WTC11 (cell line): ENCODE measurements around the gene MXRA8. TPM values are rescaled to one million over a fixed set of nuclear protein-coding genes. Genes with fewer than 3 reads are reported as not detected.

Source experiments
- ATAC-seq: fragments of 200-7000 bp; cut with Tn5 transposase; 2 replicates; pipeline ENCODE4 v1.10.0; 2021; ENCODE audit warnings: mild to moderate bottlenecking, moderate library complexity
- CTCF ChIA-PET: fragments of 300-600 bp; sonication (Branson Sonifier 250); formaldehyde crosslinking; loops from one replicate; lab custom pipeline; 2021; ENCODE audit warnings: antibody characterized with exemption; lab: Charles Lee
- POLR2A ChIA-PET: fragments of 350-600 bp; sonication (Branson Sonifier 250); formaldehyde crosslinking; loops from one replicate; lab custom pipeline; 2021; ENCODE audit warnings: antibody characterized with exemption; lab: Charles Lee
- DNase-seq: peaks from one replicate; pipeline ENCODE4 v3.0.0; 2021; ENCODE audit warnings: low spot score
- H3K27ac Mint-ChIP-seq: 2 replicates; pipeline ENCODE4 v1.8.0; 2021; ENCODE audit warnings: mixed read lengths
- H3K27me3 Mint-ChIP-seq: 2 replicates; pipeline ENCODE4 v1.8.0; 2021; ENCODE audit warnings: low read depth, mild to moderate bottlenecking, moderate library complexity, mixed read lengths
- H3K36me3 Mint-ChIP-seq: 2 replicates; pipeline ENCODE4 v1.8.0; 2021; ENCODE audit warnings: mixed read lengths
- H3K4me1 Mint-ChIP-seq: 2 replicates; pipeline ENCODE4 v1.8.0; 2022; ENCODE audit warnings: mixed read lengths
- H3K4me3 Mint-ChIP-seq: 2 replicates; pipeline ENCODE4 v1.8.0; 2021; ENCODE audit warnings: mild to moderate bottlenecking, moderate library complexity, mixed read lengths
- H3K9me3 Mint-ChIP-seq: 2 replicates; pipeline ENCODE4 v1.8.0; 2021; ENCODE audit warnings: mixed read lengths
- ATF1 ChIP-seq: sonication (generic); formaldehyde crosslinking; IDR thresholded peaks from 2 replicates; pipeline ENCODE4 v1.8.1; 2023; ENCODE audit warnings: mild to moderate bottlenecking, moderate library complexity, missing genetic modification reagents
- MXD4 ChIP-seq: fragments of 250-450 bp; sonication (Bioruptor Pico); IDR thresholded peaks from 2 replicates; pipeline ENCODE4 v1.8.0; 2021; ENCODE audit warnings: mild to moderate bottlenecking, moderate library complexity, borderline replicate concordance
- NFYB ChIP-seq: sonication (generic); formaldehyde crosslinking; conservative IDR thresholded peaks from 2 replicates; pipeline ENCODE4 v1.8.0; 2022; ENCODE audit warnings: low read depth, missing genetic modification reagents
- NR3C1 ChIP-seq: sonication (generic); formaldehyde crosslinking; conservative IDR thresholded peaks from 2 replicates; pipeline ENCODE4 v1.8.1; 2023; ENCODE audit warnings: low read depth, mild to moderate bottlenecking, missing genetic modification reagents
- PRRX2 ChIP-seq: fragments of 250-450 bp; sonication (Bioruptor Pico); IDR thresholded peaks from 2 replicates; pipeline ENCODE4 v1.8.0; 2021; ENCODE audit warnings: mild to moderate bottlenecking
- ZNF219 ChIP-seq: sonication (generic); formaldehyde crosslinking; IDR thresholded peaks from 2 replicates; pipeline ENCODE4 v1.8.0; 2023; ENCODE audit warnings: missing genetic modification reagents, mild to moderate bottlenecking, borderline replicate concordance
- ZNF396 ChIP-seq: fragments of 250-450 bp; sonication (Bioruptor Pico); IDR thresholded peaks from 2 replicates; pipeline ENCODE4 v1.8.0; 2021; ENCODE audit warnings: mild to moderate bottlenecking, moderate library complexity, borderline replicate concordance
- total RNA-seq: library from RNA; stranded (reverse); gene quantifications from 3 replicates; pipeline ENCODE4 v1.2.3, GENCODE V29; 2021
- TF ChIP-seq, protein P1 (sequence below): sonication (generic); formaldehyde crosslinking; IDR thresholded peaks from 2 replicates; pipeline ENCODE4 v1.8.0; 2023; ENCODE audit warnings: missing genetic modification reagents, mild to moderate bottlenecking, borderline replicate concordance
- TF ChIP-seq, protein P2 (sequence below): sonication (generic); formaldehyde crosslinking; IDR thresholded peaks from 2 replicates; pipeline ENCODE4 v1.8.1; 2023; ENCODE audit warnings: mild to moderate bottlenecking, missing genetic modification reagents

Gene MXRA8
- total RNA-seq, 1 experiment from 2014 or later: 6.7 TPM

DNA sequence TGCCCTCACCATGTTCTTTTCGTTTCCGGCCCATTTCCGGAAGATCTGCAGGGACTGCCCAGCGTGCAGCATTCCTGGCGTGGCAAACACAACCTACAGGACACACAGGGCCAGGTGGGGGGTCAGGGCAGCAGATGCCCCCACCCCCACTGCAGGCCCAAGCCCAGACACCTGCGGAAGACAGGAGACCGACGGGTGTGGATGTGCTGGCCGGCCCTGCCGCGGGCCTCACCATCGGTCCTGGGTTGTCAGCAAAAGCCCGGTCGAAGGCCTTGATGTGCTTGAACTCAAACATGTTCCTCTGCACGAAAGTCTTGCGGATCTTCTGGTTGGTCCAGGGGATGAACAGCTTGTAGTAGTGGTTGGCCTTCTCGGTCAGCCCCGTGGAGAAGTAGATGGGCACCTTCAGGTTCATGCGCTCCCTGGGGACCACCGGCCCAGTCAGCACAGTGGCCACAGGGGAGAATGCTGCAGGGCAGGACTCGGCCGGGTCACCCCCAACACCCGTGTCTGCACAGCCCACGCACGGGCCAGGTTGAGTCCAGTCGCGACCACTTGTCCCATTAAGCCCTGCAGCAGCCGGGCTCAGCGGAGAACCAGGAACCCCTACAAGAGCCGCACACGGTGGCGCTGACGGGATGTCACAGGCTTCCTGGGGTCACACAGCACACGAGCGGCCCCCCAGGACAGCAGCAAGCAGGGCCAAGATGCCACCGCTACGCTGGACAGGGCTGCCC is 44.7 kb downstream of the MXRA8 start:
- Mint-ChIP-seq H3K4me3 (no peak overlapping the region), H3K36me3 (peaks cover 16% of the 10 kb centered on the region), H3K9me3 (no peaks in the 10 kb centered on the region), H3K4me1 (peaks cover 15% of the 10 kb centered on the region), H3K27ac (no peak overlapping the region), H3K27me3 (no peaks in the 10 kb centered on the region)
- ChIA-PET CTCF (interaction anchor here (1.4 kb wide), 1 partner anchor 22 kb away, joined by 5 read pairs; no protein-coding TSS in a partner anchor), POLR2A (no interaction called here)
- no peak for ATAC-seq
- no peak for TF ChIP-seq ZNF396 (CRISPR knock-in tag)
- TF ChIP-seq, protein P1, sequence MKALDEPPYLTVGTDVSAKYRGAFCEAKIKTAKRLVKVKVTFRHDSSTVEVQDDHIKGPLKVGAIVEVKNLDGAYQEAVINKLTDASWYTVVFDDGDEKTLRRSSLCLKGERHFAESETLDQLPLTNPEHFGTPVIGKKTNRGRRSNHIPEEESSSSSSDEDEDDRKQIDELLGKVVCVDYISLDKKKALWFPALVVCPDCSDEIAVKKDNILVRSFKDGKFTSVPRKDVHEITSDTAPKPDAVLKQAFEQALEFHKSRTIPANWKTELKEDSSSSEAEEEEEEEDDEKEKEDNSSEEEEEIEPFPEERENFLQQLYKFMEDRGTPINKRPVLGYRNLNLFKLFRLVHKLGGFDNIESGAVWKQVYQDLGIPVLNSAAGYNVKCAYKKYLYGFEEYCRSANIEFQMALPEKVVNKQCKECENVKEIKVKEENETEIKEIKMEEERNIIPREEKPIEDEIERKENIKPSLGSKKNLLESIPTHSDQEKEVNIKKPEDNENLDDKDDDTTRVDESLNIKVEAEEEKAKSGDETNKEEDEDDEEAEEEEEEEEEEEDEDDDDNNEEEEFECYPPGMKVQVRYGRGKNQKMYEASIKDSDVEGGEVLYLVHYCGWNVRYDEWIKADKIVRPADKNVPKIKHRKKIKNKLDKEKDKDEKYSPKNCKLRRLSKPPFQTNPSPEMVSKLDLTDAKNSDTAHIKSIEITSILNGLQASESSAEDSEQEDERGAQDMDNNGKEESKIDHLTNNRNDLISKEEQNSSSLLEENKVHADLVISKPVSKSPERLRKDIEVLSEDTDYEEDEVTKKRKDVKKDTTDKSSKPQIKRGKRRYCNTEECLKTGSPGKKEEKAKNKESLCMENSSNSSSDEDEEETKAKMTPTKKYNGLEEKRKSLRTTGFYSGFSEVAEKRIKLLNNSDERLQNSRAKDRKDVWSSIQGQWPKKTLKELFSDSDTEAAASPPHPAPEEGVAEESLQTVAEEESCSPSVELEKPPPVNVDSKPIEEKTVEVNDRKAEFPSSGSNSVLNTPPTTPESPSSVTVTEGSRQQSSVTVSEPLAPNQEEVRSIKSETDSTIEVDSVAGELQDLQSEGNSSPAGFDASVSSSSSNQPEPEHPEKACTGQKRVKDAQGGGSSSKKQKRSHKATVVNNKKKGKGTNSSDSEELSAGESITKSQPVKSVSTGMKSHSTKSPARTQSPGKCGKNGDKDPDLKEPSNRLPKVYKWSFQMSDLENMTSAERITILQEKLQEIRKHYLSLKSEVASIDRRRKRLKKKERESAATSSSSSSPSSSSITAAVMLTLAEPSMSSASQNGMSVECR: no peak
- TF ChIP-seq, protein P2, sequence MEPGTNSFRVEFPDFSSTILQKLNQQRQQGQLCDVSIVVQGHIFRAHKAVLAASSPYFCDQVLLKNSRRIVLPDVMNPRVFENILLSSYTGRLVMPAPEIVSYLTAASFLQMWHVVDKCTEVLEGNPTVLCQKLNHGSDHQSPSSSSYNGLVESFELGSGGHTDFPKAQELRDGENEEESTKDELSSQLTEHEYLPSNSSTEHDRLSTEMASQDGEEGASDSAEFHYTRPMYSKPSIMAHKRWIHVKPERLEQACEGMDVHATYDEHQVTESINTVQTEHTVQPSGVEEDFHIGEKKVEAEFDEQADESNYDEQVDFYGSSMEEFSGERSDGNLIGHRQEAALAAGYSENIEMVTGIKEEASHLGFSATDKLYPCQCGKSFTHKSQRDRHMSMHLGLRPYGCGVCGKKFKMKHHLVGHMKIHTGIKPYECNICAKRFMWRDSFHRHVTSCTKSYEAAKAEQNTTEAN: 0 out of 2 replicates have a peak, but pooled peaks have one; percentile 3
- no peak for TF ChIP-seq ATF1 (CRISPR knock-in tag)
- no peak for TF ChIP-seq NFYB (CRISPR knock-in tag)
- TF ChIP-seq ZNF219 (CRISPR knock-in tag): no peak
- DNase-seq: no peak

DNA sequence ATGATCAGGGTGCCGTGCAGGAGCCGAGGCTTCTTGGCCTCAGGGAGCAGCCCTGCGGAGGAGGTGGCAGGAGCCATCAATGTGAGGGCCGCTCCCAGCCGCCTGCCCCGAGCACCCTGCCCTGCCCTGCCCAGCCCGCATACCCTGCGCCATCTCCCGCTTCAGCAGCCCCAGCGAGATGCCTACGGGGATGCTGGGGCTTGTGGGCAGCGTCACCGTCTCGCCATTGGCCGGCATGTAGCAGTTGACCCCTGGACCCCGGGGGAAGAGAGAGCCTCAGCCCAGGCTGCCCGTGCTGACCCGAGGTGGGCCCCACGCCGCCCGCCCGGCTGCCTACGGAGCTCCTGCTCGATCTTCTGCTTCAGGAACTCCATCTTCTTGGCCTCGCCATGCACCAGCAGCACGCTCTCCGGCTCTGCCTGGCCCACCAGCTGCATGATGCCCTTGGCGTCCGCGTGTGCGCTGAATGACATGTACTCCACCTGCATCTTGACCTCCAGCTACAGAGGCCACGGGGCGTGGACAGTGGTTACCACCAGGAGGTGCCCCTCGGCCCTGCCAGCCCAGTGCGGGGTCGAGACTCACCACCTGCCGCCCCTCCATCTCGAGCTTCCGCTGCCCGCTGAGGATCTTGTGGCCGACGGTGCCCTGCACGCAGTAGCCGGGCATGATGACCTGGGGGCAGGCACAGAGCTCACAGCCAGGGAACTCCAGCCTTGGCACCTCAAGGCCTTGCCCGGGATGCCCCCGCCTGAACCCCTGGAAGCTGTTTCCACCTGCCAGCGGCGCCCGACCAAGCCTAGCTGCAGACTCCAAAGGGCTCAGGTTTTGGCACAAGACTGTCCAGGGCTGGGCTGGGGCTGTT is 45.7 kb downstream of the MXRA8 start:
- no peak for DNase-seq
- H3K9me3 Mint-ChIP-seq: no peaks in the 10 kb centered on the region
- H3K27ac Mint-ChIP-seq: no peak overlapping the region; the same call in 1 of the 2 replicates
- POLR2A ChIA-PET: no interaction called here
- TF ChIP-seq NR3C1 (CRISPR knock-in tag) (no peak), MXD4 (CRISPR knock-in tag) (no peak), PRRX2 (CRISPR knock-in tag) (no peak)
- TF ChIP-seq, protein P2: 0 out of 2 replicates have a peak, but pooled peaks have one; percentile 2
- ATAC-seq: no peak
- CTCF ChIA-PET: interaction anchor here (1.4 kb wide), 1 partner anchor 21 kb away, joined by 5 read pairs; no protein-coding TSS in a partner anchor
- no peak overlapping the region for H3K4me3 Mint-ChIP-seq
- H3K27me3 Mint-ChIP-seq: no peaks in the 10 kb centered on the region
- peaks cover 15% of the 10 kb centered on the region for H3K4me1 Mint-ChIP-seq
- H3K36me3 Mint-ChIP-seq: peaks cover 16% of the 10 kb centered on the region
